IPS-18c (cell line): ENCODE results near the gene LRRC42.

Experiments used
- H3K4me3 ChIP-seq: 2 replicates; pipeline ENCODE4 v1.7.0; 2013; ENCODE audit warnings: low read depth, mild to moderate bottlenecking, low read length, moderate library complexity; ENCODE audit not compliant: insufficient read depth
- H3K9me3 ChIP-seq: one replicate; pipeline ENCODE4 v1.6.1; 2013; ENCODE audit warnings: mild to moderate bottlenecking, low read length, moderate library complexity; ENCODE audit not compliant: control insufficient read depth, insufficient read depth

The LRRC42 gene

GRCh38 chr1:53946252-53947171 lies at the start of gene LRRC42:
TSS of gene LRRC42 (plus strand) at chr1:53946350. CDS start at chr1:53952000, 5,650 bp downstream.
- peak within 1 kb of the TSS; percentile 96 for H3K4me3 ChIP-seq
- no peaks in the 10 kb centered on the region for H3K9me3 ChIP-seq

GRCh38 chr1:53896635-53897229 lies 49.4 kb upstream of the LRRC42 start:
- no peak overlapping the region for H3K4me3 ChIP-seq
- H3K9me3 ChIP-seq = no peaks in the 10 kb centered on the region

- Histone ChIP-seq H3K4me3 (no peak overlapping the region), H3K9me3 (no peaks in the 10 kb centered on the region)
Measured at GRCh38 chr1:53899206-53899628, 46.9 kb upstream of the LRRC42 start.

GRCh38 chr1:53899708-53900107 lies 46.4 kb upstream of the LRRC42 start:
- H3K9me3 ChIP-seq = no peaks in the 10 kb centered on the region

GRCh38 chr1:53902235-53903138 lies 43.7 kb upstream of the LRRC42 start:
- Histone ChIP-seq H3K9me3 (no peaks in the 10 kb centered on the region), H3K4me3 (no peak overlapping the region)

More at GRCh38 chr1:53899708-53900107, 46.4 kb upstream of the LRRC42 start:
- no peak overlapping the region for H3K4me3 ChIP-seq

GRCh38 chr1:53905509-53905908 lies 40.6 kb upstream of the LRRC42 start:
- Histone ChIP-seq H3K4me3 (no peak overlapping the region), H3K9me3 (no peaks in the 10 kb centered on the region)

- H3K4me3 ChIP-seq = no peak overlapping the region
- no peaks in the 10 kb centered on the region for H3K9me3 ChIP-seq
Measured at GRCh38 chr1:53906121-53906520, 40.0 kb upstream of the LRRC42 start.

- H3K9me3 ChIP-seq = no peaks in the 10 kb centered on the region
Measured at GRCh38 chr1:53909946-53910345, 36.2 kb upstream of the LRRC42 start.

GRCh38 chr1:53911442-53911841 lies 34.7 kb upstream of the LRRC42 start:
- no peak overlapping the region for H3K4me3 ChIP-seq
- no peaks in the 10 kb centered on the region for H3K9me3 ChIP-seq

More at GRCh38 chr1:53909946-53910345, 36.2 kb upstream of the LRRC42 start:
- H3K4me3 ChIP-seq = no peak overlapping the region

- no peak overlapping the region for H3K4me3 ChIP-seq
Measured at GRCh38 chr1:53913352-53914033, 32.7 kb upstream of the LRRC42 start.

GRCh38 chr1:53918343-53918742 lies 27.8 kb upstream of the LRRC42 start:
- H3K9me3 ChIP-seq = peaks cover 2% of the 10 kb centered on the region
- no peak overlapping the region for H3K4me3 ChIP-seq

More at GRCh38 chr1:53913352-53914033, 32.7 kb upstream of the LRRC42 start:
- H3K9me3 ChIP-seq = no peaks in the 10 kb centered on the region

GRCh38 chr1:53919675-53920066 lies 26.5 kb upstream of the LRRC42 start:
- no peak overlapping the region for H3K4me3 ChIP-seq
- peaks cover 2% of the 10 kb centered on the region for H3K9me3 ChIP-seq

GRCh38 chr1:53927376-53927881 lies 18.7 kb upstream of the LRRC42 start:
- Histone ChIP-seq H3K9me3 (peaks cover 4% of the 10 kb centered on the region), H3K4me3 (no peak overlapping the region)

- no peak overlapping the region for H3K4me3 ChIP-seq
- H3K9me3 ChIP-seq = peaks cover 7% of the 10 kb centered on the region
Measured at GRCh38 chr1:53929246-53929960, 16.7 kb upstream of the LRRC42 start.

- peaks cover 4% of the 10 kb centered on the region for H3K9me3 ChIP-seq
- H3K4me3 ChIP-seq = no peak overlapping the region
Measured at GRCh38 chr1:53930932-53931331, 15.2 kb upstream of the LRRC42 start.

- H3K9me3 ChIP-seq = peaks cover 4% of the 10 kb centered on the region
Measured at GRCh38 chr1:53931523-53931922, 14.6 kb upstream of the LRRC42 start.

More at GRCh38 chr1:53931523-53931922, 14.6 kb upstream of the LRRC42 start:
- H3K4me3 ChIP-seq = no peak overlapping the region
